Measurements from ENCODE around the gene ISYNA1.

The ISYNA1 gene

DNA sequence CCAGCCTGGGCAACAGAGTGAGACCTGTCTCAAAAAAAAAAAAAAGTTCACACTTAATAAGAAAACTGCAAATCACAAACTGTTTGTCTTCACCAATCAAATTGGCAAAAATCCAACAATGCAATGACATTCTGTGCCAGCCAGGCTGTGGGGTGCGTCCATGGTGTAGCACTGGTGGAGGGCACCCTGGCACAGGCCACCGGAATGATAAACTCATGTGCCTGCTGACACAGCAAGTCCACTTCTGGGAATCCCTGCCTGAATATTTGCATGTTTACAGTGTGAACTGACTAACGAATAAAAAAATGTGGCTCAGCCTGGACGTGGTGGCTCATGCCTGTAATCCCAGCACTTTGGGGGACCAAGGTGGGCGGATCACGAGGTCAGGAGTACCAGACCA is 38.9 kb downstream of the ISYNA1 start:
- DNase-seq: no peak
- Histone ChIP-seq H3K4me3 (ENCODE audit: low read depth, low read length) (no peak overlapping the region), H3K27me3 (replicated peaks) (no peaks in the 10 kb centered on the region), H3K27ac (no peak overlapping the region), H3K36me3 (replicated peaks) (no peaks in the 10 kb centered on the region)
- in situ Hi-C loops (cut with HindIII; ENCODE audit: low pct_ligation_motif_present, low sequenced_read_pairs): no loop called here
- TF ChIP-seq, protein P1, sequence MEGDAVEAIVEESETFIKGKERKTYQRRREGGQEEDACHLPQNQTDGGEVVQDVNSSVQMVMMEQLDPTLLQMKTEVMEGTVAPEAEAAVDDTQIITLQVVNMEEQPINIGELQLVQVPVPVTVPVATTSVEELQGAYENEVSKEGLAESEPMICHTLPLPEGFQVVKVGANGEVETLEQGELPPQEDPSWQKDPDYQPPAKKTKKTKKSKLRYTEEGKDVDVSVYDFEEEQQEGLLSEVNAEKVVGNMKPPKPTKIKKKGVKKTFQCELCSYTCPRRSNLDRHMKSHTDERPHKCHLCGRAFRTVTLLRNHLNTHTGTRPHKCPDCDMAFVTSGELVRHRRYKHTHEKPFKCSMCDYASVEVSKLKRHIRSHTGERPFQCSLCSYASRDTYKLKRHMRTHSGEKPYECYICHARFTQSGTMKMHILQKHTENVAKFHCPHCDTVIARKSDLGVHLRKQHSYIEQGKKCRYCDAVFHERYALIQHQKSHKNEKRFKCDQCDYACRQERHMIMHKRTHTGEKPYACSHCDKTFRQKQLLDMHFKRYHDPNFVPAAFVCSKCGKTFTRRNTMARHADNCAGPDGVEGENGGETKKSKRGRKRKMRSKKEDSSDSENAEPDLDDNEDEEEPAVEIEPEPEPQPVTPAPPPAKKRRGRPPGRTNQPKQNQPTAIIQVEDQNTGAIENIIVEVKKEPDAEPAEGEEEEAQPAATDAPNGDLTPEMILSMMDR (IDR thresholded peaks at IDR 0.05; ENCODE audit: low read depth, low read length, missing control alignments): no peak

DNA sequence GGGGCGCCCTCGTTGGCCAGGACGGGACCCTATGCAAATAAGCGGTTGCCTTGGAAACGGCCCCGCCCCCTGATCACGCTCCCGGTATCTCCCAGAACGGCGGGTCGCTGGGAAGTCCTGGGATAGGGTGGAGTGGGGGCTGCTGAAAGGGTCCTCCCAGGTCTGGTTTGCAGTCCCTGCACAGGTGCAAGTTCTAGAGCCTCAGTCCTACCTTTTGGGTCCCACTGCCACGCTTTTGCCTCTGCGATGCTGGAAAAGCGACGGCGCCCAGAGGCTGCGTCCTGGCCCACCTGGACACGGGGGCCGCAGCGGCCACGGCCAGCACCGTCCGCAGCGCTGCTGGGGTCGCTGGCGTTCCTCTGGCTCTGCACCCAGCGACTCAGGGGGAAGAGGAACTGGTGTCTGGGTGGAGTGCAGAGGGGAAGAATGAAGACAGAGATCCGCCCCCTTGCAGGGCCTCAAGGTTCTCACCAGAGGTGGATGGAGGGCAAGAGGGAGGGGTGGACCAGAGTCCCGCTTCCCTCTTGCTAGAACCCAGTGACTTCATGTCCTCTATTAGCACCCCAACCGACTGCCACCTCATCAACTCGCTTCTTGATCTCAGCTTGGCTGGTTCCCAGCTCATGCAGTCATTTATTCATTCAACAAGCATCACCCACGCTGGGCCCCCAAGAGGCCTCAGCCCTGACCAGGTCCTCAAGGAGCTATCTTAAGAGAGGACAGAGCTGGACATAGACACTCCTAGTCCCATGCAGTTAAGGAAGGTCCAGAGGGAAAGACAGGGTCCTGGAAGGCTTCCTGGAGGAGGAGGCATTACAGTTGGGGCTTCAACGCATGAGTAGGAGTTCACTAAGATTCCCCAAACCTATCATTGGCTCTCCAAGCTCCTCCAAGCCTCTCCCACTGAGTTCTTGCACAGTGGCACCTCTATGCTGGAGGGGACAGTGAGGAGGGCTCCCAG is 40.4 kb downstream of the ISYNA1 start, which contains the start of gene LRRC25:
TSS of gene LRRC25 (minus strand) at position 381 of the 961 bp plus-strand sequence. CDS start 659 bp downstream, outside the sequence.
- in situ Hi-C loops (cut with HindIII; ENCODE audit: low pct_ligation_motif_present, low sequenced_read_pairs): no loop called here
- TF ChIP-seq, protein P1 (IDR thresholded peaks at IDR 0.05; ENCODE audit: low read depth, low read length, missing control alignments): no peak
- Histone ChIP-seq H3K4me3 (ENCODE audit: low read depth, low read length) (no peak within 1 kb of the TSS), H3K36me3 (replicated peaks) (no peaks in the 10 kb centered on the region), H3K27ac (no peak within 1 kb of the TSS), H3K27me3 (replicated peaks) (no peaks in the 10 kb centered on the region)
- DNase-seq: no peak

DNA sequence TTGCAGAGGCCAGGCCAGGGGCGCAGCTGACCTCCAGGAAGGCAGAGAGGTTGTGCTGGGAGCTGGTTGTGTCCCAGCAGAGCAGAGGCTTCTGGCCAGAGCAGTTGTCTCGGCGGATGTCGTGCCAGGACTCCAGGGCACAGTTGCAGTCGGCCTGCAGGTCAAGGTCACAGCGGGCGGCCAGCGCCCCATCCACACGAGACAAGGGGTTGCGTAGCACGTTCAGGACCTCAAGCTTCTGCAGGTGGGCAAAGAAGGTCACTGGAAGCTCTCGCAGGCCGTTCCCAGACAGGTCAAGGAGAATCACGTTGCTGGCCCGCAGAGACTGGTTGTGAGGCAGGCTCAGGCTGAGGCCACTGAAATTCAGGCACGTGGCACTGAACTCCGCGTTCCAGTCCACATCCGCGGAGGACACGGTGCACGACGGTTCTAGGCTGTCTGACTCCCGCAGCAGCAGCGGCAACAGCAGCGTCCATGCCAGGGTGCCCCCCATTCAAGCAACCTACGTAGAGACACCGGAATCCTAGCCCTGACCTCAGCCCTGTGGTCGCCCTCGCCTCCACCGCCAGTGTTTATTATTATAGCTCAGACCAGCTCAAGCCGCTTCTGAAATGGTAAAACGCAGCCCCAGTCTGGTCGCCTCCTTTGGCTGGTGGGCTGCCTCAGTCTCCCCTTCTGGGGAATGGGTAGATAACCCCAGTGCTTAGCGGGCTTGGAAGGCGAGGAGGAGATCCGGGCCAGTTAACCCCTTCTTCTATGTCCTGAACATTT is 41.3 kb downstream of the ISYNA1 start:
- Histone ChIP-seq H3K36me3 (replicated peaks) (no peaks in the 10 kb centered on the region), H3K27me3 (replicated peaks) (no peaks in the 10 kb centered on the region), H3K27ac (no peak overlapping the region), H3K4me3 (ENCODE audit: low read depth, low read length) (no peak overlapping the region)
- TF ChIP-seq, protein P1 (IDR thresholded peaks at IDR 0.05; ENCODE audit: low read depth, low read length, missing control alignments): no peak
- in situ Hi-C loops (cut with HindIII; ENCODE audit: low pct_ligation_motif_present, low sequenced_read_pairs): no loop called here
- no peak for DNase-seq

DNA sequence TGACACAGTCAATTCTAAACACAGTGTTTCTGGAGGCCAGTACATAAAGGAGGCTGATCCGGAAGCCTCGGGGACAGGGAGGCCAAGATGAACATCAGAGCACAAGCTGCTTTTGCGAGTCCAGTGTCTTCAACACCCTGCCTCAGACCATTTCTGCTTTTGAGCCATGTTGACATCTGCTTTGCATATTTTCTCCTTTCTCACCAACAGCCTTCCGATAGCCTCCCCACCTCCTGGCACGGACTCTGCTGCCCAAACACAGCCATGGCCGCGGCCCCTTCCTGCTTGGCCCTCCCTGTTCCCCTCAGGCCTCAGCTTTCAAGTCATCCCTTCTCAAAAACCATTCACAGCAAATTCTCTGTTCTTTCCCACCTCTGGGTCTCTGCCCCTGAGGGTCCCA is 44.1 kb downstream of the ISYNA1 start:
- DNase-seq: no peak
- Histone ChIP-seq H3K27me3 (replicated peaks) (no peaks in the 10 kb centered on the region), H3K36me3 (replicated peaks) (peaks cover 12% of the 10 kb centered on the region), H3K27ac (no peak overlapping the region), H3K4me3 (ENCODE audit: low read depth, low read length) (no peak overlapping the region)
- in situ Hi-C loops (cut with HindIII; ENCODE audit: low pct_ligation_motif_present, low sequenced_read_pairs): no loop called here
- TF ChIP-seq, protein P1 (IDR thresholded peaks at IDR 0.05; ENCODE audit: low read depth, low read length, missing control alignments): no peak

DNA sequence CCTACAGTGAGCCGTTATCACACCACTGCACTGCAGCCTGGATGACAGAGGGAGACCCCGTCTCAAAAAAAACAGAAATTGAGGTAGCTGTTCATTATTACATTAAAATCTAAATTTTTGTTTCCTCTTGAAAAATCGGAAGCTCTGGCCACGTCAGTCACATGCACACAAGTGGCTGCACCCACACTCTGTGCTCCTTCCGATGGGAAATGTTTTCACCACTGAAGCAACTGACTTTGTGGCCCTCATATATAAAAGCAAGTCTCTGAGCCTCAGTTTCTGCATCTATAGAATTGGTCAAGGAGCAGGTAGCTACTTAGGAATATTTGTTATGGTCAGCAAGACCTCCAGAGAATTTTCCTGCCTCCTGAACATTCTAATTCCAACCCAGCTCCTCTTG is 45.0 kb downstream of the ISYNA1 start:
- Histone ChIP-seq H3K27me3 (replicated peaks) (no peaks in the 10 kb centered on the region), H3K36me3 (replicated peaks) (peaks cover 20% of the 10 kb centered on the region), H3K4me3 (ENCODE audit: low read depth, low read length) (no peak overlapping the region), H3K27ac (no peak overlapping the region)
- TF ChIP-seq, protein P1 (IDR thresholded peaks at IDR 0.05; ENCODE audit: low read depth, low read length, missing control alignments): no peak
- in situ Hi-C loops (cut with HindIII; ENCODE audit: low pct_ligation_motif_present, low sequenced_read_pairs): no loop called here
- no peak for DNase-seq

All from brain microvascular endothelial cell (primary cell).